Kidney epithelial cell (primary cell): ENCODE measurements around the gene GRB7. TPM values are rescaled to one million over a fixed set of nuclear protein-coding genes. Genes with fewer than 3 reads are reported as not detected.

Experiments
- DNase-seq: peaks from one replicate; pipeline ENCODE4 v3.0.0-alpha.2; 2010; ENCODE audit warnings: low read depth
- H3K27me3 ChIP-seq: 2 replicates; pipeline ENCODE4 v1.6.0; 2011; ENCODE audit warnings: low read length; ENCODE audit not compliant: control insufficient read depth, insufficient read depth
- H3K36me3 ChIP-seq: 2 replicates; pipeline ENCODE4 v1.5.1; 2011; ENCODE audit warnings: low read length; ENCODE audit not compliant: control insufficient read depth, insufficient read depth
- H3K4me3 ChIP-seq: 2 replicates; pipeline ENCODE4 v1.5.1; 2011; ENCODE audit warnings: low read depth, mild to moderate bottlenecking, control low read depth, low read length
- CTCF ChIP-seq: IDR thresholded peaks from 2 replicates; pipeline ENCODE4 v1.5.1; 2011; ENCODE audit warnings: mild to moderate bottlenecking, moderate library complexity, low read length, control low read depth, inconsistent platforms; ENCODE audit not compliant: insufficient read depth, poor library complexity, severe bottlenecking
- total RNA-seq: library from RNA; depleted of rRNA; stranded (reverse); fragments of >200 nt; gene quantifications from 2 replicates; pipeline ENCODE4 v1.2.3, GENCODE V29; 2015

The GRB7 gene
- 20.5 and 21.2 TPM in 2 replicates for total RNA-seq

DNA sequence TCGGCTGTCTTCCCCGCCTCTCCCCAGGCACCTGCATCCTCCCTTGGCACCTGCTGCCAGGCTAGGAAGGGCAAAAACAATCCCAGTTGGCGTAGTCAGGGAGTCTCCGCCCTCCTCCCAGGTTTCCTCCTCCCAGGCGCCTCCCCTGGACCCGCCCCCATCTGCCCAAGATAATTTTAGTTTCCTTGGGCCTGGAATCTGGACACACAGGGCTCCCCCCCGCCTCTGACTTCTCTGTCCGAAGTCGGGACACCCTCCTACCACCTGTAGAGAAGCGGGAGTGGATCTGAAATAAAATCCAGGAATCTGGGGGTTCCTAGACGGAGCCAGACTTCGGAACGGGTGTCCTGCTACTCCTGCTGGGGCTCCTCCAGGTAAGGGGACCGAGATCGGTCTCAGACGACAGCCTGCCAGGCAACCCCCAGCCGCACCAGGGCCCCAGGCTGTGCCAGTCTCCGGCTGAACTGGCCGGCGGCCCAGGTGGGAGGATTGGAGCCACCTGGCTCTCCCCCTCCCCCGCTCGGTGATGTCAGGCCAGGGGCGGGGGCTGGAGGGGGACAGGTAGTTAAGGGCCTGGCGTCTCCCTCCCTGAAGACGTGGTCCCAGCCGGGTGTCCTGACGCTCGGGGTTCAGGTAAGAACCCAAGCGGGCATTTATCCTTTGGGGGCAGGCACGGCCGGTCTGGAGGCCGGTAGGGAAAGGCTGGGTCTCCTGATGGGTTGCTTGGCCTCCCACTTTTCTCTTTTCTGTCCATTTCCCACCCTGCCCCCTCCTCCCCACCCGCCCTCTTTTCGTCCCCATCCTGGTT is at the start of gene GRB7:
Gene GRB7, plus strand, starts transcription at position 179 of the 808 bp plus-strand sequence. CDS start 4,364 bp downstream, outside the sequence.
- Histone ChIP-seq H3K36me3 (peaks cover 4% of the 10 kb centered on the region), H3K27me3 (no peaks in the 10 kb centered on the region), H3K4me3 (peak within 1 kb of the TSS; percentile 85)
- no peak for TF ChIP-seq CTCF
- no peak for DNase-seq

DNA sequence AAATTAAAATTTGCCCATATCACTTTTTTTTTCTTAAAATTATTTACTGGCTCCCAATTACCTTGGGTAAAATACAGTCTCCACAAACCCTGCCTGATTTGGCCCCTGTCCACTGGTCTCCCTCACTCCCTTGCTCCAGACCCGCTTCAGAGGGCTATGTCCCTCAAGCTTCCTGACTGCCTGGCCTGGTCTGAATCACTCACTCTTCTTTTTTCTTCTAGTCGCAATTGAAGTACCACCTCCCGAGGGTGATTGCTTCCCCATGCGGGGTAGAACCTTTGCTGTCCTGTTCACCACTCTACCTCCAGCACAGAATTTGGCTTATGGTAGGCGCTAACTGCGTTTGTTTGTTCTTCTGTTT is 49.3 kb upstream of the GRB7 start:
- Histone ChIP-seq H3K4me3 (peak overlapping the region; percentile 82), H3K36me3 (no peaks in the 10 kb centered on the region), H3K27me3 (no peaks in the 10 kb centered on the region)
- TF ChIP-seq CTCF: no peak
- no peak for DNase-seq

GRCh38 chr17:39688945-39689344 is 48.8 kb upstream of the GRB7 start:
- H3K36me3 ChIP-seq: no peaks in the 10 kb centered on the region
- DNase-seq: no peak
- no peaks in the 10 kb centered on the region for H3K27me3 ChIP-seq
- peak overlapping the region; percentile 82 for H3K4me3 ChIP-seq
- TF ChIP-seq CTCF: no peak

GRCh38 chr17:39694593-39694992 is 43.1 kb upstream of the GRB7 start:
- no peak for TF ChIP-seq CTCF
- H3K4me3 ChIP-seq: no peak overlapping the region
- no peak for DNase-seq
- H3K27me3 ChIP-seq: no peaks in the 10 kb centered on the region
- no peaks in the 10 kb centered on the region for H3K36me3 ChIP-seq

DNA sequence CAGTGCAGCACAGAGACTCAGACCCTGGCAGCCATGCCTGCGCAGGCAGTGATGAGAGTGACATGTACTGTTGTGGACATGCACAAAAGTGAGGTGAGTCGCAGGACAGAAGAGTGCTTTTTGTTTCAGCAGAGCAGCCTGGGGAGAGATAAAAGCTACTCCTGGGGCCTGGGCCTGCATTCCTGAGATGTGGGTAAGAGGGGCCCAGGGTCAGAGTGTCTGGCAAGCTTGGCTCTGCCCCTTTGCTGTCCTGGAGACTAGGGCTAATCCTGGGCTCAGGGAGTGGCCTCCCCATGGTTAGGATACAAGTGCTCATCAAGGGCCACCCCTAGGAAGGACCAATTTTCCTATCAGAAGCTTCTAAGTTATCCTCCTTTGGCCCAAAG is 42.7 kb upstream of the GRB7 start:
- Histone ChIP-seq H3K27me3 (no peaks in the 10 kb centered on the region), H3K36me3 (no peaks in the 10 kb centered on the region), H3K4me3 (no peak overlapping the region)
- DNase-seq: no peak
- TF ChIP-seq CTCF: no peak

- H3K36me3 ChIP-seq: no peaks in the 10 kb centered on the region
- no peak for DNase-seq
- no peak for TF ChIP-seq CTCF
- H3K27me3 ChIP-seq: no peaks in the 10 kb centered on the region
- no peak overlapping the region for H3K4me3 ChIP-seq
Observed at GRCh38 chr17:39696731-39697130, 41.0 kb upstream of the GRB7 start.
